GM19452 (cell line): ENCODE measurements around the gene ABAT.
"Not testable (repeated sequence)": the region's sequence is repeated elsewhere in the genome, so short reads cannot be mapped to it uniquely, and the experiment has no call there.

Source experiments
- ATAC-seq: cut with Tn5 transposase; IDR thresholded peaks from one replicate; pipeline ENCODE4 v1.9.1; 2021; ENCODE audit not compliant: unreplicated experiment

ABAT gene

DNA sequence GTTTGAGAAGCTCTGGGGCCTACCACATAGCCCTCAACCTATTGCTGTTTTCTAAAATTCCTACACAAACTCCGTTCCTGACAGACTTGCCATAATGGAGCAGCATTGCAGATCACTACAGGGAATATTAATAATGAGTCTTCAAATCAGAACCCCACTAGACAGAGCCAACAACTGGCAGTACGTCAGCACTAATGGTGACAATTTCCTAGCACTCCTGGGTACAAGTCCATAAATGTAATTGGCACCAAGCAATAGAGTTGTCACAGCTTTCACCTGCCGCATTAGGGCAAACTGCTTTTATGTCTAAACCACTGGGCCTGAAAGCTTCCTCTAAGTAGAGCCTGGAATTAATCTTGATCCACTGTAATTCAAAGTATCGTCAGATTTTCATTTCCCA, 25.5 kb upstream of the ABAT start:
- ATAC-seq = no peak

- ATAC-seq = no peak
These were observed 24.4 kb upstream of the ABAT start for GRCh38 chr16:8649829-8650554.

DNA sequence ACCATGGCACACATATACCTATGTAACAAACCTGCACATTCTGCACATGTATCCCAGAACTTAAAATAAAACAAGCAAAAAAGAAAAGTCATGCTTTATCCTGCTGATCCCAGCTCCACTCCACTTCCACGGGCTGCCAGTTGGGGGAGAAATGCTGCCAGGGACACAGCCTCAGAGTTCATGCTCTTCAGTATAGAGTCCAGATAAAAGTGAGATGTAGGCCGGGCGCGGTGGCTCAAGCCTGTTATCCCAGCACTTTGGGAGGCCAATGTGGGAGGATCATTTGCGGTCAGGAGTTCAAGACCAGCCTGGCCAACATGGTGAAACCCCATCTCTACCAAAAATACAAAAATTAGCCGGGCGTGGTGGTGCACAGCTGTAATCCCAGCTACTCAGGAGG, 22.5 kb upstream of the ABAT start:
- not testable (repeated sequence) for ATAC-seq

- peak; percentile 76 for ATAC-seq
These were observed 19.2 kb upstream of the ABAT start for GRCh38 chr16:8655184-8655717.

DNA sequence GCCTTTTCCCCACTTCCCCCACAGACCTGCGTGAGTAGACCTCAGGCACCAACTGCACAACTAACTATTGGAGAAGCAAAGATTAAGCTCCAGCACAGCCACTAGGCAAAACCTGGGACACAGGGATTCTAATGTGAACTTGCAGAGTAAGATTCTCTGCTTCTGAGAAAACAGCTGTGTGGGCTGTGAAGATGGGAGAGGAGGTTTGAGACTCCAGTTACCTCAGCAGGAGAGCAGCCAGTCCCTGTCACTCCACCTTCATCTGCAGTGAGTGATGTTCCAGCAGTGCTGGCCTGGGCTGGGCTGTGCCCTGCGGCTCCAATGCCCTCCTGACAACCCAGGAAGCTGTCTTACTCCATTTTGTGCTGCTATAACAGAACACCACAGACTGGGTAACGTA, 18.0 kb upstream of the ABAT start:
- ATAC-seq = no peak

- no peak for ATAC-seq
These were observed 13.5 kb upstream of the ABAT start for GRCh38 chr16:8660841-8661301.

GRCh38 chr16:8661703-8662102, 12.7 kb upstream of the ABAT start:
- no peak for ATAC-seq

DNA sequence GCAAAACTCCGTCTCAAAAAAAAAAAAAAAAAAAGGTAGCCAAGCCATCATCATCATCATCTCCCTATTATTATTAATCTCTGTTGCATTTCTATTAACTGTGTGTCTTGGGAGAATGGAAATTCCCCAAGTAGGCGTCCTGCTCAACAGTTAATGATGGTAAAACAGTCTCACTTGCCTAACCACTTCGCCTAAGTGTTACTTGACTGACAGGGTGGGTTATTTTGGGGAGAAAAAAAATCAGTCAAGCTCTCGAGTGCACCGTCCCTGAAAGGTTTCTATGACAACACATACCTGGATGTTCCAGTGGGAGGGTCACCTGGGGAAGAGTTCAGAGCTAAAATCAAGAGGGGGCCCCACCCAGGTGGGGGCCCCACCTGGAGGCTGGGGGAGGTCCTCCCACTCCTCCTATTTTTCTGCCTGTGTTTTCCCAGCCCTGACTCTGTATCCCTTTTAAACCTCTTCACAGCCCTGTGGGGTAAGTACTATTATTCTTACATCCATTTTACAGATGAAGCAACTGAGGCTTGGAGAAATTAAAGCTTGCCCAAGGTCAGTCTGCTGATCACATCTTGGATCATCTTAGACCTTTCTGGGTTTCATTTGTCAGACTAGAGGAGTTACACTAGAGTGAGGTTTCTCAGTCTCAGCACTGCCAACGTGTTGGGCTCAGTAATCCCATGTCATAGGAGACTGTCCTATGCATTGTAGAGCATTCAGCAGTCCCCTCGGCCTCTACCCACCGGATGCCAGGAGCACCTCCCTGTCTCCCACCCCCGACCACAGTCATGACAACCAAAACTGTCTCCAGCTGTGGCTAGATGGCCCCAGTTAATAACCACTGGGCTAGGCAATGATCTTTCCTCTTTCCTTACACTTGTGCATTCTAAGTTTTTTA, 11.0 kb upstream of the ABAT start:
- no peak for ATAC-seq

DNA sequence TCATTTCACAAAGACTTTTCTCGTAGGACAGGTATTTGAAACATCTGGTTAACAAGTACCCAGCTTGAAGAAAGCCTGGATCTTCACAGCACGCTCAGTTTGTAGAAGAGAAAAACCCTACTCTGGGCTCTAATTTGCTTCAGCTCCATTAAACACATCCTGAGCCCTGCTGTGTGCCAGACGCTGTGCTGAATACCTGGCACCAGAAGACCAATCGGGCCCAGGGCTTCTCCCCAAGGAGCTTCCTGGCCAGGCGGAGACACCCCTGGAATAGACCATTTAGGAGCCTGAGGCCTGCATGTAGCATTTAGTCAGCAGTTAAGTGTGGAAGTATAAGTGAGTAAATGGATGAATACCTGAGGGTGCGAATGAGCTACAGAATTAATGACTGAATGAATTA, 8.9 kb upstream of the ABAT start:
- no peak for ATAC-seq

GRCh38 chr16:8667492-8667891, 6.9 kb upstream of the ABAT start:
- ATAC-seq = no peak

GRCh38 chr16:8668113-8668512, 6.3 kb upstream of the ABAT start:
- no peak for ATAC-seq

GRCh38 chr16:8669481-8669880, 4.9 kb upstream of the ABAT start:
- no peak for ATAC-seq

- ATAC-seq = no peak
These were observed 4.3 kb upstream of the ABAT start for GRCh38 chr16:8670014-8670560.

GRCh38 chr16:8673611-8674412, 605 bp upstream of the ABAT start:
- ATAC-seq = peak; percentile 53

DNA sequence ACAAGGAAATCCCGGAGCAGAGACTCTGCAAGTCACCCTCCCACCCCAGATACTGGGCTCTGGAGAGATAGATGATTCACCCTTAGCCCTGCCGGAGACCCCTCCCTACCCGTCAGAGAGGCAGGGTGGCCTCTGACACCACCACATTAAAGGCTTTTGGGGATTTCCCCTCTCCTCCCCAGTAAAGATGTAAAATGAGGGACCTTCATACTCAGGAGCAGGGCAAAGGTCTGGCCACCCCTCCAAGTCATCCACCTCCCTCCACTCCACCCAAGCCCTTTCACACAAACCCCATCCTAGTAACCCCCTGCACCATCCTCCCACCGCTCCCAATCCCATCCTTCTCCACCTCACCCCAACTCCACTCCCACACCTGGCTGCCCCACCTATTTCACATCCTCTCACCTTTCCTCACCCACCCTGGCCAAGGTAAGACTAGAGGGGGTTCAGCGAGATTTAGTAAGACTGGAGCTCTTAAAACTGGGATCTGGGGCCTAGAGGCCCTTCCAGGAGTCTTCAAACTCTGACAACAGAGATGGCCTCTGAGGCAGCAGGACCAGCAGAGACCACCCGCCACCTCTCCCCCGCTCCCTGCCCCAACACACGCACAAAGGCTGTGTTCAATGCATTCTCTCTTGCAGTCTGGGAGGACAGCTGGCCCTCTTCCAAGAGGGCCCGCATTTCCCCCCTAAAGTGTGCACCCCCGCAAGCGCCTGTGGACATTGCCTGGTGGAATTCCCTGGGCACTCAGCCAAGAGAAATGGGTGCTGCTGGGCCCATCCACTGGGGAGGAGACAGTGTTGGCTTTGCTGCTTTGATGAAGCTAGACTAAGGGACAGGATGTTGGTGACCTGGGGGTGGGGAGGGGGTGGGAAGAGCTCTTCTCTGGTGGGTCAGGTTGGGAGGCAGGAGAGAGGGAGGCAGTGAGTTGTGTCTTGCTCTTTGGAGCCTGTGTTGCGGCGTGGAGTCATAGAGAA, 1.1 kb downstream of the ABAT start:
- no peak for ATAC-seq

GRCh38 chr16:8676160-8676547, 1.7 kb downstream of the ABAT start:
- ATAC-seq = no peak

DNA sequence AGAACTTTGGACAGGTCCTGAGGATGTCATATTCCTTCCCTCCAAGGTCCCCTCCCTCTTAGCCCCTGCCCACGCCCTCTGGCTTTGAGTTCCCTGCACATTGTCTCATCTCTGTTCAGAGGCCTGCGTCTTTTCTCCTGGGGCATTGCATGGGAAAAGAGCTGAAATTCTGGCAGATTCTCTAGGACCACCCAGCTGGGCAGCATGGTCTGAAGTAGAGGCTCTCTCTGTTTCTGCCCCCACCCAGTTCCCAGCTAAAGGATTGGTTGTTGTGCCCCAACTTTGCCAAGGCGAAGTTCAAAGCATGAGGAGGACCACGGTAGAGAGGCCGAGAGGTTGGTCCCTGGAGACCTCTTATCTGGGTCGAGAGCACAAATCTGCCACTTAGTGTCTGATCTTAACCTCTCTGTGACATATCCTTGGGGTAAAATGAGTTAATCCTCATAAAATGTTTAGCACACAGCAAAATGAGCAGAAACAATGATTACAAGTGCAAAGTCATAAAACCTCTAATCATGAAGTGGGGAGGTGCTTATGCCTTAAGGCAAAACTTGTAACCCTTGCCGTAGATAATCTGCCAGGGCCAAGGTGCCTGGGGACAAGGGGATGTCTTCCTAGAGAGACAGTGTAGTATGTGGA, 2.4 kb downstream of the ABAT start:
- ATAC-seq = no peak

DNA sequence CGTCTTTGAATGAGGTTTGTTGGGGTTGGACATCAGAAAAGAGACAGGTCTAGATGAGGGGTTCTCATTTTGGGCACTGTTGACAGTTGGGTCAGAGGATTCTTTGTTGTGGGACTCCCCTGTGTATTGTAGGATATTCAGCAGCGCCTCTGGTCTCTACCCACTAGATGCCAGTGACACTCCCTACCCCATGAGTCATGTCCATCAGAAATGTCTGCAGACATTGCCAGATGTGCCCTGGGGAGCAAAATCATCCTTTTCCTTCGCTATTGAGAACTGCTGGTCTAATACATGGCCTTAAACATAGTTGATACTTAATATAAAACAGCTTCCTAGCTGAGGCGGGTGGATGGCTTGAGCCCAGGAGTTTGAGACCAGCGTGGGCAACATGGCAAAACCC, 3.1 kb downstream of the ABAT start:
- no peak for ATAC-seq
